Neutrophil (primary cell): ENCODE measurements around the gene ZNF614.
"Not testable (repeated sequence)": the region's sequence is repeated elsewhere in the genome, so short reads cannot be mapped to it uniquely, and the experiment has no call there.

Experiments
- H3K27ac ChIP-seq: fragments of 200-600 bp; sonication (generic); 2 replicates; pipeline ENCODE4 v1.5.1; 2016; ENCODE audit warnings: mild to moderate bottlenecking, moderate library complexity
- H3K27me3 ChIP-seq: fragments of 200-600 bp; sonication (generic); 2 replicates; pipeline ENCODE4 v1.6.0; 2016; ENCODE audit warnings: mild to moderate bottlenecking
- H3K36me3 ChIP-seq: fragments of 200-600 bp; sonication (generic); 2 replicates; pipeline ENCODE4 v1.5.1; 2017
- H3K4me1 ChIP-seq, 2 experiments: fragments of 200-600 bp in 1 of 2; sonication (generic) in 1 of 2; 1 replicate in 1 of 2; 2 replicates in 1 of 2; pipeline versions ENCODE4 v1.5.1 to v1.6.1; 2013 to 2016; ENCODE audit warnings: low read depth in 1 of 2, low read length in 1 of 2, mild to moderate bottlenecking in 1 of 2, moderate library complexity in 1 of 2; ENCODE audit not compliant: control insufficient read depth in 1 of 2, insufficient read depth in 1 of 2
- H3K4me3 ChIP-seq, 2 experiments: fragments of 200-600 bp in 1 of 2; sonication (generic) in 1 of 2; 1 replicate in 1 of 2; 2 replicates in 1 of 2; pipeline ENCODE4 v1.5.1; 2013 to 2016; ENCODE audit warnings: low read depth in 1 of 2, low read length in 1 of 2, mild to moderate bottlenecking in 1 of 2, moderate library complexity in 1 of 2
- H3K9me3 ChIP-seq: fragments of 200-600 bp; sonication (generic); 2 replicates; pipeline ENCODE4 v1.5.1; 2016
- CTCF ChIP-seq: fragments of 200-600 bp; sonication (generic); IDR thresholded peaks from 2 replicates; pipeline ENCODE4 v1.5.1; 2016; ENCODE audit warnings: antibody characterized with exemption

ZNF614 gene

GRCh38 chr19:52028027-52028779 is at the start of gene ZNF614:
Gene ZNF614, minus strand, starts transcription at chr19:52028379. Its CDS starts 2,634 bp downstream, at chr19:52025745.
- TF ChIP-seq CTCF: no peak
- Histone ChIP-seq H3K9me3 (peaks cover 13% of the 10 kb centered on the region), H3K4me3 (peak within 1 kb of the TSS; percentile 67 to 86), H3K36me3 (peaks cover 6% of the 10 kb centered on the region), H3K27me3 (no peaks in the 10 kb centered on the region), H3K27ac (peak within 1 kb of the TSS; percentile 87), H3K4me1 (peaks cover 16 to 17% of the 10 kb centered on the region in 2 experiments)

DNA sequence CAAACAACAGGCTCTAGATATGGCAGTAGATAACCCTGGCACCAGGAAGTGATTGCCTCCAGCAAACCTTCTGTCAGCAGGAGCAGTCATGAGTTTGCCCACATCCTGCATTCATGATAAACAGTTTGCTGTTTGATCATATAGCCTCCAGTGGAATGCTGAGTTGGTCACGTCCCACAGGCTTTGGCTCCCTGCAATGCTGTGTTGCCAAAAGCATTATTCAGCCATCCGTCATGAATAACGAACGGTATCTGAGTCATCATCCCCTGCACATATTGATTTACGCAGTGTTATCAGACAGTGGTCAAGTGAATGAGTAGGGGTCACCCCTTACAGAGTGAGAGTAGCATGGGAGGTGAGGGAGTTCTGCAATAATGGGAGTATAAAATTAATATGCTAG is 42.3 kb upstream of the ZNF614 start:
- TF ChIP-seq CTCF: no peak
- H3K4me3 ChIP-seq: no peak overlapping the region
- H3K36me3 ChIP-seq: peaks cover 38% of the 10 kb centered on the region
- H3K9me3 ChIP-seq: peaks cover 64% of the 10 kb centered on the region
- no peaks in the 10 kb centered on the region for H3K4me1 ChIP-seq
- no peak overlapping the region for H3K27ac ChIP-seq
- no peaks in the 10 kb centered on the region for H3K27me3 ChIP-seq

- TF ChIP-seq CTCF: no peak
- no peaks in the 10 kb centered on the region for H3K27me3 ChIP-seq
- H3K27ac ChIP-seq: no peak overlapping the region
- H3K4me3 ChIP-seq: no peak overlapping the region
- H3K36me3 ChIP-seq: peaks cover 29% of the 10 kb centered on the region
- peaks cover 67% of the 10 kb centered on the region for H3K9me3 ChIP-seq
- H3K4me1 ChIP-seq: no peaks in the 10 kb centered on the region
Observed at GRCh38 chr19:52069653-52070052, 41.5 kb upstream of the ZNF614 start.

- Histone ChIP-seq H3K27ac (no peak overlapping the region), H3K4me3 (no peak overlapping the region), H3K9me3 (peaks cover 88% of the 10 kb centered on the region), H3K4me1 (no peaks in the 10 kb centered on the region), H3K27me3 (no peaks in the 10 kb centered on the region), H3K36me3 (peaks cover 26% of the 10 kb centered on the region)
- TF ChIP-seq CTCF: no peak
Observed at GRCh38 chr19:52066258-52066863, 38.2 kb upstream of the ZNF614 start.

DNA sequence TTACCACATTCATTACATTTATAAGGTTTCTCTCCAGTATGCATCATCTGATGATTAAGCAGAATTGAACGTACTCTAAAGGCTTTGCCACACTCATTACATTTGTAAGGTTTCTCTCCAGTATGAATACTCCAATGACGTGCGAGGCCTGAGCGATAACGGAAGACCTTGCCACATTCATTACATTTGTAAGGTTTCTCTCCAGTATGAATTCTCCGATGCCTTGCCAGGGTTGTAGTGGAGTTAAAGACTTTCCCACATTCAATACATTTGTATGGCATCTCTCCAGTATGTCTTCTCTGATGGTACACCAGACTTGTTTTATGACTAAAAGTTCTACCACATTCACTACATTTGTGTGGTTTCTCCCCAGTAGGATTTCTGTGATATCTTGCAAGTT is 37.2 kb upstream of the ZNF614 start:
- no peak for TF ChIP-seq CTCF
- H3K9me3 ChIP-seq: peaks cover 86% of the 10 kb centered on the region
- no peaks in the 10 kb centered on the region for H3K27me3 ChIP-seq
- no peaks in the 10 kb centered on the region for H3K4me1 ChIP-seq
- peaks cover 17% of the 10 kb centered on the region for H3K36me3 ChIP-seq
- H3K4me3 ChIP-seq: no peak overlapping the region
- no peak overlapping the region for H3K27ac ChIP-seq

- H3K27me3 ChIP-seq, H3K4me1 ChIP-seq, H3K4me3 ChIP-seq, H3K27ac ChIP-seq, H3K36me3 ChIP-seq: not testable (repeated sequence)
- peaks cover 19% of the 10 kb centered on the region for H3K9me3 ChIP-seq
Observed at GRCh38 chr19:52056480-52056879, 28.3 kb upstream of the ZNF614 start.

DNA sequence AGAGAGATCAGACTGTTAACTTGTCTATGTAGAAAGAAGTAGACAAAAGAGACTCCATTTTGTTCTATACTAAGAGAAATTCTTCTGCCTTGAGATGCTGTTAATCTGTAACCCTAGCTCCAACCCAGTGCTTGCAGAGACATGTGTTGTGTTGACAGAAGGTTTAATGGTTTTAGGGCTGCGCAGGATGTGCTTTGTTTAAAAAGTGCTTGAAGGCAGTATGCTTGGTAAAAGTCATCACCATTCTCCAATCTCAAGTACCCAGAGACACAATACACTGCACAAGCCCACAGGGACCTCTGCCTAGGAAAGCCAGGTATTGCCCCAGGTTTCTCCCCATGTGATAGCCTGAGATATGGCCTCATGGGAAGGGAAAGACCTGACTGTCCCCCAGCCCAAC is 23.6 kb upstream of the ZNF614 start:
- H3K9me3 ChIP-seq: peaks cover 10% of the 10 kb centered on the region
- H3K27ac ChIP-seq, H3K36me3 ChIP-seq, H3K27me3 ChIP-seq, H3K4me3 ChIP-seq: not testable (repeated sequence)
- peaks cover 8 to 14% of the 10 kb centered on the region in 2 experiments for H3K4me1 ChIP-seq
